ENCODE results near the gene MAP3K3. TPM values are rescaled to one million over a fixed set of nuclear protein-coding genes. Genes with fewer than 3 reads are reported as not detected.

MAP3K3 gene
- total and polyA plus RNA-seq, 10 of the 15 experiments (the other 5 are each of a cell fraction or from before 2014, with no cell fraction given): 1.6 to 24.1 (median 15.0) TPM

DNA sequence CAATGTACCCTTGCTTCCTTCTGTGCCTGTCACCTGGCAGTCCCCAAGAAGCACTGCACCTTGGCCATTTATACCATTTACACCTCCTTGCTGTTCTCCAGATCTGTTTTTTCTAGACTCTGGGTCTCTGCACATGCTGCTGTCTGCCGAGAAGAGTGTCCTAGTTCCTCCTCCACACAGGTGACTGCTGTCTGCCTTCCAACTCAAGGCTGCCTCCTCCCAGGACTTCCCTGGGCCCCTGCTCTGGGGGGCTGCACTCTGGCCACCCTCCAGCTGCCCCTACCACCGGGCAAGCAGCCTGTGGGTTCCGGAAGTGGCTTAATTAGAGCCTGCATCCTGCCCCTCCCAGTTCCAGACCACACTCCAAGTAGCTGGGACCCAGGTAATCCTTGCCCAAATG is 83.4 kb downstream of the MAP3K3 start (continued):
- TF ChIP-seq MEF2A (IDR thresholded peaks at IDR 0.05; ENCODE audit: insufficient read depth, low read depth, low read length): no peak

DNA sequence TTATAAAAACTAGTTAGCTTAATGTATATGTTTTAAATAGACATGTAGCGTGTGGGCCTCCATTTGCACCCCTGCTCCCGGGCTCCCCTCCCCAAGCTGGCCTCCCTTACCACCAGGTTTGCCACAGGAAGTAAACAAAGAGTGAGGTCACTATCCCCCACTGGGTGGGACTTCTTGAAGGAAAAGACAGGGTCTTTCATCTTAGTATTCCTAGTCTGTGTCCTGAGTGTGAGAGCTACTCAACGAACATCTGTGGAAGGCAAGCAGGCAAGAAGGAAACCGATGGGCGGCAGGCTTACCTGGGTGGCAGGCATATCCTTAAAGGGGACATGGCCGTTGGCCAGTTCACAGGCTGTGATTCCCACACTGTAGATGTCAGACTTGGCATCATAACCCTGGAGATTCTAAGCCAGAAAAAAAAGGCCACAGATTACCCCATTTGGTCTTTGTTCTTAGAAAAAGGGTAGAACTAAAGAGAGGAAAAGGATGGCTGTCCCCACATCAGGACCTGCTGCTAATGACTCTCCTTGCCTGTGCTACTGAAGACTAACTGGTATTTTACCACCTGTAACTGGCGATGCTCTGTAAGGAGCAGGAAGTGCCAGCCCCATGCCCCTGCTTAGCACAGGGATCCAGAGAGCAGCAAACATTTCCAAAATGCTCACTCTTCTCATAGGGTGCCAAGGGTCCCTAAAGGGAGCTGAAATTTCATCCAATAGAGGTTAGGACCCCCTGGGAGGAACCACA is 84.3 kb downstream of the MAP3K3 start:
- Histone ChIP-seq H3K9me3 (replicated peaks; ENCODE audit: control insufficient read depth, insufficient read depth, low read length) (no peaks in the 10 kb centered on the region), H2AFZ (ENCODE audit: control insufficient read depth, low read depth, low read length) (no peak overlapping the region), H3K27me3 (replicated peaks in 1 of 2; ENCODE audit: control insufficient read depth in 2 of 2, insufficient read depth in 2 of 2, low read length in 1 of 2) (no peaks in the 10 kb centered on the region), H4K20me1 (ENCODE audit: control insufficient read depth, insufficient read depth) (no peaks in the 10 kb centered on the region), H3K4me3 (no peak overlapping the region), H3K4me2 (ENCODE audit: control insufficient read depth, insufficient read depth) (no peak overlapping the region), H3K79me2 (ENCODE audit: control insufficient read depth, insufficient read depth, low read length) (peaks cover 17% of the 10 kb centered on the region), H3K36me3 (ENCODE audit: control insufficient read depth in 2 of 2, insufficient read depth in 2 of 2, low read length in 1 of 2) (peaks cover 10 to 14% of the 10 kb centered on the region in 2 experiments), H3K9ac (ENCODE audit: control insufficient read depth, insufficient read depth, low read length) (no peak overlapping the region), H3K4me1 (ENCODE audit: control insufficient read depth, insufficient read depth, low read length) (peaks cover 7% of the 10 kb centered on the region), H3K27ac (ENCODE audit: control insufficient read depth, insufficient read depth) (no peak overlapping the region)
- ChIA-PET CTCF (interaction anchor here (0.8 to 1.6 kb wide), 4 partner anchors 8 to 82 kb away, joined by 3 to 4 read pairs (median 3); no protein-coding TSS in a partner anchor), POLR2A (interaction anchor here (0.5 kb wide), 1 partner anchor 983 kb away, joined by 4 read pairs; no protein-coding TSS in a partner anchor), RAD21 (ENCODE audit: unreplicated experiment) (interaction anchor here (0.8 to 1.3 kb wide), 2 partner anchors 9 to 281 kb away, joined by 3 to 4 read pairs; no protein-coding TSS in a partner anchor), SMC1A (ENCODE audit: uncharacterized antibody, unreplicated experiment) (interaction anchor here (0.8 kb wide), 1 partner anchor 26 kb away, joined by 3 read pairs; no protein-coding TSS in a partner anchor)
- TF ChIP-seq CHD1 (IDR thresholded peaks at IDR 0.05; ENCODE audit: low read depth, low read length) (no peak), MTA3 (IDR thresholded peaks at IDR 0.05; ENCODE audit: borderline replicate concordance, low read length) (no peak), ZNF207 (IDR thresholded peaks at IDR 0.05; ENCODE audit: borderline replicate concordance) (no peak), NBN (IDR thresholded peaks at IDR 0.05) (no peak)
- TF ChIP-seq, protein P1, sequence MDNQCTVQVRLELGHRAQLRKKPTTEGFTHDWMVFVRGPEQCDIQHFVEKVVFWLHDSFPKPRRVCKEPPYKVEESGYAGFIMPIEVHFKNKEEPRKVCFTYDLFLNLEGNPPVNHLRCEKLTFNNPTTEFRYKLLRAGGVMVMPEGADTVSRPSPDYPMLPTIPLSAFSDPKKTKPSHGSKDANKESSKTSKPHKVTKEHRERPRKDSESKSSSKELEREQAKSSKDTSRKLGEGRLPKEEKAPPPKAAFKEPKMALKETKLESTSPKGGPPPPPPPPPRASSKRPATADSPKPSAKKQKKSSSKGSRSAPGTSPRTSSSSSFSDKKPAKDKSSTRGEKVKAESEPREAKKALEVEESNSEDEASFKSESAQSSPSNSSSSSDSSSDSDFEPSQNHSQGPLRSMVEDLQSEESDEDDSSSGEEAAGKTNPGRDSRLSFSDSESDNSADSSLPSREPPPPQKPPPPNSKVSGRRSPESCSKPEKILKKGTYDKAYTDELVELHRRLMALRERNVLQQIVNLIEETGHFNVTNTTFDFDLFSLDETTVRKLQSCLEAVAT (IDR thresholded peaks at IDR 0.05): no peak
- TF ChIP-seq, protein P2, sequence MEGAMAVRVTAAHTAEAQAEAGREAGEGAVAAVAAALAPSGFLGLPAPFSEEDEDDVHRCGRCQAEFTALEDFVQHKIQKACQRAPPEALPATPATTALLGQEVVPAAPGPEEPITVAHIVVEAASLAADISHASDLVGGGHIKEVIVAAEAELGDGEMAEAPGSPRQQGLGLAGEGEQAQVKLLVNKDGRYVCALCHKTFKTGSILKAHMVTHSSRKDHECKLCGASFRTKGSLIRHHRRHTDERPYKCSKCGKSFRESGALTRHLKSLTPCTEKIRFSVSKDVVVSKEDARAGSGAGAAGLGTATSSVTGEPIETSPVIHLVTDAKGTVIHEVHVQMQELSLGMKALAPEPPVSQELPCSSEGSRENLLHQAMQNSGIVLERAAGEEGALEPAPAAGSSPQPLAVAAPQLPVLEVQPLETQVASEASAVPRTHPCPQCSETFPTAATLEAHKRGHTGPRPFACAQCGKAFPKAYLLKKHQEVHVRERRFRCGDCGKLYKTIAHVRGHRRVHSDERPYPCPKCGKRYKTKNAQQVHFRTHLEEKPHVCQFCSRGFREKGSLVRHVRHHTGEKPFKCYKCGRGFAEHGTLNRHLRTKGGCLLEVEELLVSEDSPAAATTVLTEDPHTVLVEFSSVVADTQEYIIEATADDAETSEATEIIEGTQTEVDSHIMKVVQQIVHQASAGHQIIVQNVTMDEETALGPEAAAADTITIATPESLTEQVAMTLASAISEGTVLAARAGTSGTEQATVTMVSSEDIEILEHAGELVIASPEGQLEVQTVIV (IDR thresholded peaks at IDR 0.05; ENCODE audit: borderline replicate concordance, partially characterized antibody): no peak
- WGBS (ENCODE audit: insufficient coverage, insufficient replicate concordance, low lambda C conversion rate, missing lambda C conversion rate): 75% methylated on average over 7 of the region's 7 CpGs
- ATAC-seq (no peak), FAIRE-seq (no peak), DNase-seq (ENCODE audit: low read depth, low spot score) (no peak)
- in situ Hi-C loops (cut with MboI): no loop called here
- BruUV-seq (replicated peaks): no TSS peak
- intact Hi-C loops (cut with micrococcal nuclease; ENCODE audit: unreplicated experiment): no loop called here

Data from GM12878 (cell line).